HS-5 (cell line): ENCODE measurements around the gene FRMPD1.

ENCODE experiments used
- DNase-seq: peaks from one replicate; pipeline ENCODE4 v3.0.0-alpha.2; 2012; ENCODE audit warnings: low read depth

The FRMPD1 gene

DNA sequence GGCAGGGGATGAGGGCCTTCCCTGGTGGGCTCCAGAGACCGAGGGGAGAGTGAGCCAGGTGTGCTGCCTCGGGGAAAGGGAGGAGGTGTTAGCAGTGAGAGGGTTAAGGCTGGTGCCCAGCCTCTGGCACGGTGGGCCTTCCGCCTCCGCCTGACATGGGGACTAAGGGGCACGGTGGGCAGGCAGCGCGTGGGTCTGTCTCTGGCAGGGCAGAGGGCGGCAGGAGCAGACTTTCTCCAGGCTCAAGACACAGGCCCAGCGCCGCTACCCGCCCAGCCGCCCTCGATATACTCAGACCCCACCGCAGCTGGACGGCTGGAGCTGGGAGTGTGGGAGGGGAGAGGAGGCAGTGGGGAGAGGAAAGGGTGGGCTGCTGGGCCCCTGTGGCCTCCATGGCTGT lies 14.9 kb upstream of the FRMPD1 start:
- DNase-seq: no peak

DNA sequence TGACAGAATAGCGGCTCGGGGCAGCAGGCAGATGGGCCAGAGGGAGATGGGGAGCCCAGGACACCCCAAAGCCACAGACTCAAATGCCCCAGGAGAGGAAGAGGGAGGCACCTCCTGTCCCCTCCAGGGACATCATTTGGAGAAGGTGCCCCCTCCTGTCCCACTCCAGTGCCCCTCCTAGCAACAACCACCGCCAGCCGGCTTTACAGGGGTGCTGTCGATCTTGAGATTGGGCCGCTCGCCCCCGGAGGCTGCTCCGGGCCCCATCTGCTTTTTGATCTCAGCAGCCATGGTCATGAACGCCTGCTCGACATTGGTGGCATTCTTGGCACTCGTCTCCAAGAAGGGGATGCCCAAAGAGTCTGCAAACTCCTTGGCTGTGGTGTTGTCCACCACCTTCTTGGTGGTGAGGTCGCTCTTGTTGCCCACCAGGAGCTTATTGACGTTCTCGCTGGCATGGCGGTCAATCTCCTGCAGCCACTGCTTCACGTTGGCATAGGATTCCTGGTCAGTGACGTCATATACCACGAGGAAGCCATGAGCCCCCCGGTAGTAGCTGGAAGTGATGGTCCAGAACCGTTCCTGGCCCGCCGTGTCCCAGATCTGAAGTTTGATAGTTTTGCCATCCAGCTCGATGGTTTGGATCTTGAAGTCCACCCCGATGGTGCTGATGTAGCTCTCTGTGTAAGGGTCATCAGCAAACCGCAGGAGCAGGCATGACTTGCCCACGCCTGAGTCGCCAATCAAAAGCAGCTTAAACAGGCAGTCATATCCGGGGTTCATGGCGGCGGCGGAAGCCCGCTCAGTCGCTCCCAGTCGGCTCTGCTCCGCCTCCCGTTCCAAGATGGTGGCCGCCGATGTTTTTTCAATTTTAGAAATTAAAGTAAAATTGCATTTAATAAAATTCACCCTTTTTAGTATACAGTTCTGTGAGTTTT lies 14.0 kb upstream of the FRMPD1 start:
- no peak for DNase-seq

DNA sequence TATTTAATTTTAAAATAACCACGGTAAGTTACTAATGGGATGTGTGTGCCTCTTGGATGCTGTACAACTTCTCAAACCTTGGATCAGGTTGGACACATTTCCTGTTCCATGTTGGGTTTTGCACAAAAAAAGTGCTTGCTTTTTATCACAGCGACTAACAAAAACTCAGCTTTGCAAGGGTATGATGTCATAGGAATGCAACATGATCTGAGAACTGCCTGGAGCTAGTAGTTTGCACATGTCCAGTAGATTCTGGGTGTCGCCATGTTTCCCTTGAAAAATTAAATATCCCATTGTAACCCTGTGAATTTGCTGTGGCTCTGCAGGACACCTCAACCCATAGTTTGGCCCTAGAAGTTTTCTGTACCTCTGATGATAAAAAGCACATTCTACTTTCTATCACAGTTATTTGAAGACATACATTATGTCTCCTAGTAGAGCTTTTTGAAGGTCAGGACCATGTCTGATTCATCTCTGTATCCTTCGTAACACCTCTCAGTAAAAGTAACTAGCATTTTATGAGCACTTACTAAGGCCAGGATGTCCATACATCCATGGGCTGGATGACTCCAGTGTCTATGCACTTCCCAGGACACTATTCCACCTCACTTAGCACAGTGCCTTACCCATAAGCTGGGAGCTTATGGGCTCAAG lies 11.5 kb upstream of the FRMPD1 start:
- no peak for DNase-seq

DNA sequence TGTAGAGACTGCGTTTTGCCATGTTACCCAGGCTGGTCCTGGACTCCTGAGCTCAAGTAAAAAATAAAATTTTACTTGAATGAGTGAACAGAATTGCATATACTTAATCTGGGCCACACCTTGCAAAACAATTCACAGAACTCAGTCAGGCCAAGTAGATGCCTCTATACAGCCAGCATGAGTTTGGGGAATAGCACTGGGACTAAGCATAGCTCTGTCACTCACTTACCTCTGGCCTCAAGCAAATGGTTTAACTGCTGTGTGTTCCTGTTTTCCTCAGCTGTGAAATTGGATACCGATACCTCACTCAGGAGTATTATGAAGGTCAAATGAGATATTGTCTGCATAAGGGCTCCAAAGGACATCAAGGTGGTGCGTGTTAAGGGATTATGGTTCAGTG lies 10.9 kb upstream of the FRMPD1 start:
- no peak for DNase-seq

DNA sequence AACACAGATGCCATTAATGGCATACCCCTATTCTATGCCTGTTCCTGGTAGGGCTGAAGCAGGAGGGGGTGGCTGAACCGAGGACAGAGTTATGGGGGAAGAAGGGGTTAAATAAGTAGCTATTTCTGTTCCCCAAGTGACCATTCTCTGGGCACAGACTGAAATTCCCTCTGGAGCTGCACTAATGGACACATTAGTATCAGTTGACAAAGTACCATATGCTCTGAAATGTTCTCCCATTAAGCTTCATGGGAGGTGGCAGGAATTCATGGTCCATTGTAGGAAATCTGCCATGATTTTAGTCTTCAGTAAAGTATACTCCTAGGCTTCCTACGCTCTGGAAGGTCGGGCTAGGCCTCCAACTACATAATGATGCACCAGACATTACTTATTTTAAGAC lies 10.5 kb upstream of the FRMPD1 start:
- DNase-seq: no peak

DNA sequence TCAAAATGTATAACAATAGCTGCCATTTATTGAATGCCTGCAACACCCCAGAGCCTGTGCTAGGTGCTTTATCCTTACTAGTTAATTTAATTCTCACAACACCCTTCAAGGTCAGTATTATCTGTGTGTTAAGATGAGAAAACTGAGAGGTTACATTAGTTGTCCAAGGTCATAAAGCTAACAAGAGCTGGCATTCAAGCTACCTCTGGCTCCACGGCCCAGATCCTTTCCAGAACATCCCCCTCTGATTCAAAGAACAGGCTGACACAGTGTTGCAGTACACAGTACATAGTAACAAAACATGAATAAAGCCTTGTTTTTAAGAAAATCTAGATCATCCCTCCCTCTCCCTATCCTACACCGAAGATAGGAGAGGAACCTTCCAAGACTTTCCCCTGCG lies 9.4 kb upstream of the FRMPD1 start:
- no peak for DNase-seq

DNA sequence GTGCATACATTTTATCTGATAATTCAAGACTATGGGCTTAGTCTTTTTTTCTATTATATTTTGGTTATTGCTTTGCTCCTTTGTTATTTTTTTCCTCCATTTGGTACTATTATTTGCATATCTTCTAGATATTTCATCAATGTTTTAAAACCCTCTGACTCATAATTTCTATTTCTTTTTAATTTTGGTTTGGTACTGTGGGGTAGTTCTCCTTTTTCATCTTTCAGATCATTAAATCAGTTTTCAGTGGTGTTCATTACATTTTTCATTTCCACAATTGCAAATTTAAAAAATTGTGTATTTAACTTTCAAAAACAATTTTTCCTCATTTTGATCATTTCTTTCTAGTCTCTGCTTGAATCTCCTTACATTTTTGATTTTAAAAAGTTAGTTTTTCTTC lies 7.5 kb upstream of the FRMPD1 start:
- DNase-seq: no peak

DNA sequence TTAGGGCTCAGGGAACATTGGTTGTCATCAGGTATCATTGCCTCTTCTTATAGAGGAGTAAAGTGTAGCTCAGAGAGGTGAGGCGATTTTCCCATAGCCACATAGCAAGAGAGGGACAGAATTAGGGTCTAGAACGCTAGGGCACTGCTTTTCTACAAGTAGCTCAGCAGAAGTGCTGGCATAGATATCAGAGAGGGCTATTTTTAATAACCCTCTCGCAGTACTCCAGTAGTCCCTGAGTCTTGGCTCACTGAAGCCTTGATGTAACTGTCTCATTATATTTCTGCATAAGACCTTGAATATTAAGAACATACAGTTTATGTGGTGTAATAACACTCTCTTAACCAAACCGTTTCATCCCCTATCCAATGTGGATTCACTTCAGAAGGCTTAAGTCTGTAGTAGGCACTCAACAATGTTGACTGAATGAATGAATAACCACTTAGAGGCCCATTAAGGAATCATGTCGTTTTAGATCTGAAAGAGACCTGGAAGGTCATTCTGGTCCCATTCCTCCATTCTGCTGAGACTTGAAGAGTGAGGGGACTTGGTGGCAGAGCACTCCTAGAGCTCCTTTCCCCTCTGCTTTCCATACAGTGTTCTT lies 4.7 kb upstream of the FRMPD1 start:
- DNase-seq: no peak

DNA sequence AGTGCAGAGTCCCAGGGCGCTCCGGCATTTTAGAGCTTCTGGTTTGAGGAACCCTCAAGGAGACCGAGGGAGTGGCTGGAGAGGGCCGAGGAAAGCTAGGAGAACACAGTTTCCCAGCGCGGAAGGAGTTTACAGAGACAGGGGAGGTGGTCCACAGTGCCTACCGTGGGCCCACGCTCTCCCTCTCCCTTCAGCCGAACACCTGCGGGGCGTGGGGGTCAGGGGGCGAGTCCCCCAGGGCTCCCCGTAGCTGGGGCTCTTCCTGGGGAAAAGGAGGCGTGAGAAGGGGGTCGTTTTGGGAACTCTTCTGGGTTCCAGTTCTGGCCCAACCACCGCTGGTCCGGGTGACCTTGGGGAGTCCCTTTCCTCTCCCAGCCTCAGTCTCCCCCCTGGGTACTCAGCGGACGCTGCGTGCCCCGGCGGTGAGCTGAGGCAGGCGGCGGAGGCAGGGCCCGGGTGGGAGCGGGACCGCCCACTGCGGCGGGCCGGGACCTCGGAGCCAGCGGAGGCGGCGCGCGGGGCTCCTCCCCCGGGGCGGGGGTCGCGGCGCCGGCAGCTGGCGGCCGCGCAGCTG lies 368 bp upstream of the FRMPD1 start:
- DNase-seq: no peak

DNA sequence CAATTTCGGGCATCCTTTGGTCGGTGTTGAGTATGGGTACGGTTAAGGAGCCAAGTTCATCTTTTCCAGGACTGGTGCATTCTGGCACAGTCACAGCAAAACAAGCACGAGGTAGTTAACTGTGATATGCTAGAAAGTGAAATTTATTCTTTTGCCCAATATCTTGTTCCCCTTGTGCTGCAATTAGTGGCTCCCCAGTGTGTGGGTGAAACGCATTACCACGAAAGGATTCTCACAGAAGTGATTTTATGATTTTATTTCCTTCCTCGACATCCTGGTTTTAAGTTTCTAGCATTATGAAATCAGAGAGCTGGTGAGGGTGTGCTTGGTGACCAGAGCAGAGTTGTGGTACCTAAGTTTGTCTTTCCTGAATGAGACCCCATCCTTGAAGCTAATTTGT lies 1.5 kb downstream of the FRMPD1 start:
- no peak for DNase-seq

DNA sequence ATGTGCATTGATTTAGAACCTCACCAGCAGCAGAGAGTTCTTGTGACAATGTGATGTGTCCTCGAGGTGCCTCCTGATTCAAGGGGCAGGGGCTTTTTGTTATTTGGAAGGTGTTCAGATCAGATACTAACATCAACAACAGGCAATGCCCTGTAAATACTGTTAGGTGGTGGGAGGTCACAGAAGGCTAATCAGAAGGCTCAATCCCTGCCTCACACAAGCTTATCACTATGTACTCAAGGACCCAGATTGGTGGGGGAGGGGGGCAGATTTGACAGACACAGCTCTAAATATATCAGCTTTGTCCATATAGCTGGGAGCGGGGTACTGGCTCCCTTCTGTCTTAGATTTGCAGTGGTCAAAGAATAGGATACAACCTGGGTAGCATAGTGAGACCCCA lies 2.6 kb downstream of the FRMPD1 start:
- DNase-seq: no peak

DNA sequence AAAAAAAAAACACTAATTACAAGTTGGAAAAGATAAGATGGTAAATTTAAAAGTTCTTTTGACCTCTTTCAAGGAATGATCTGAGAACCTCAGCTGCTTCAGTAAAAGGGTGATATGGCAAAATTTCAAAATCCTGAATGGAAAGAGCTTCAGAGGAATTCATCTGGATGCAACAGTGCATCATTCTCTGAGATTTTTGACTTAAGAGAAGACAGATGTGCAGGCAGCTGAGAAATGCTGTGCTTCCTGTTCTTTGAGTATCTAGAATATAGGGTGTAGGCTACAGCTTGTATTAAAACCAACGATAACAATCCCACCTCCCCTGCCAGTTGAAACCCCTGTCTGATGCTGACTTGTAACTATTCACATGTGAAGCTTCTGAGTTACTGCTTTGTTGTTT lies 6.2 kb downstream of the FRMPD1 start:
- DNase-seq: no peak

DNA sequence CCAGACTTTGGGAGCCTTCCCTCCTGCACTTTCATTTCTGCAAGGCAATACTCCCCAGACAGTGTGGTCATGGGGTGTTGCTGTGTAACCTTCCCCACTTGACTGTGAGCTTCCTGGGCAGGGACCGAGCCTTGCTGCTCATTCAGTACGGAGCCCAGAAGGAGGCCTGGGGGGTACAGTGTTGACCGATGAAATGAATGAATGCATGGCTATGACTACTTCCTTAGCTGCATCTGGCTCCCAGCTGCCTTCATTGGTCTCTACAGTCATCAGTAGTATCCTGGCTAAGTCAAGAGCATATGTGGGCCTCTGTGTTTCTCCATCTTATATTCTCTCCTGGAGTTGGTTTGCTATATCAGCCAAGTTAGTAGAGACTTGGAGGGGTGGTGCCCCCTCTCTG lies 9.9 kb downstream of the FRMPD1 start:
- DNase-seq: no peak

DNA sequence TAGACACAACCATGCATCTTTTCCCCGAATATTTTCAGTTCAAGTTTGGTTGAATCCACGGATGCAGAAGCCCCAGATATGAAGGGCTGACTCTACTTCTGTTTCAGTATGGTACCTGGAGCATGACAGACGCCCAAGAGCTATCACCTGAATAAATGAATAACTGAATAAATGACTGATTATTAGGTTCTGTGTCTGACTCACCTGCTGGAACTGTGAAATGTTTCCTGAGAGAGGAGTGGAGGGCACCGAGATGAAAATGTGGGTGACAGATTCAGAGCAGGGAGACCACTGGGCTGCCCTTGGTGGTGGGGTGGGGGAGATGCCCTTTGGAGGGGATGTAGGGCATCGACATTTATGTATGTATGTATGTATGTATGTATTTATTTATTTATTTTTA lies 13.2 kb downstream of the FRMPD1 start:
- no peak for DNase-seq

DNA sequence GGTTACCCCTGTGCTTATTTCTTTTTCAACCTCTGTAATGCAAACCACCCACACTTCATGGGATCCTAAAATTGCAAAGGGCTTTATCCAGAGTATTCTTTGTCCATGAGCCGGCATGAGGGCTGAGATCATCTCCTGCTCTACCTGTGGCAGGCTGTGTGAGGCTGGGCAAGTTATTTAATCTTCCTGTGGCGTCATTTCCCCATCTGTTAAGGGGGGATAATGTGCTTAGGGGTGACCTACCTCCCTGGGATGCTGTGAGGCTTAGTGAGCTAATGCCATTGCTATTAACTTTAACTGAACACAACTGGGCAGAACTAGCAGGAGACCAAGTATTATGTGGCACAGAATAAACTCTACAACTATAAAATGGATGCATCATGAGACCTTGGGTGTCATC lies 17.0 kb downstream of the FRMPD1 start:
- no peak for DNase-seq

DNA sequence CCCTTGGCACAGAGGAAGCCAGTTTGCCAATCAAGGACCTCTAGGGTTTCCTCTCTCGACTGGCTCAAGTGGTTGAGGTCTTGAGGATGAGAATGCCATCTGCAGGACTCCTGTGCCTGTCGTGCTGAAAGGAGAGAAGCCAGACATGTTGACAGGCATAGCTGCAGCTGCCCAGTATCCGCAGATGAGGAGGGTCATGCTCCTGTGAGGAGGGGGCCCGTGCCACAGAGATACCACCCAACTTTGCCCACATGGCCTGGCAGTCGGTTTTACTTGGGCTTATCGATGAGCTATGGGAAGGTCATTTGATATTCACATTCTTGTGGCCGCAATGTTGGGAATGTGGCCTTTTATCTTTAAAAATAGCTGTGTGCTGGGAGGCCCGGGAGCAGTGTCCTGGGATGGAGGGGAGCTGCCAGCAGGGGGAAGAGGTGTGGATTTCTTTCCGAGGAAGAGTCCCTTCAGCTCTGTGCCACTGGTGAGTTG lies 17.4 kb downstream of the FRMPD1 start:
- DNase-seq: no peak

DNA sequence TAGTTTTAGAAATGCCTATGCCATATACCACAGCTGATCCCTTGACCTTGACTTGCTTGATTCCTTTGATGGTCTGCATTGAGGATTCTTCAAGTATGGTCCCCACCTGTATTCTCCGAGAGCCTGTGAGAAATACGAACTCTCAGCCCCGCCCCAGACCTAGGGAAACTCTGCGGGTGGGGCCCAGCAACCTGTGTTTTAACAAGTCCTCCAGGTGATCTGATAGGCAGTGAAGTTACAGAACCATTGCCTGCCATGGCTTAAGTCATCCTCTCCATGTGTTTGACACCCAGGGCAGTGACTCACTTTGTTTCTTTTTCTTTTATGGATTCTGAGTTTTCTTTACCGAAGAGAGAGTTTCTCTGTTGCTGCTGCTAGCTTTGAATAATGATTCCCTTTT lies 18.5 kb downstream of the FRMPD1 start:
- DNase-seq: no peak

DNA sequence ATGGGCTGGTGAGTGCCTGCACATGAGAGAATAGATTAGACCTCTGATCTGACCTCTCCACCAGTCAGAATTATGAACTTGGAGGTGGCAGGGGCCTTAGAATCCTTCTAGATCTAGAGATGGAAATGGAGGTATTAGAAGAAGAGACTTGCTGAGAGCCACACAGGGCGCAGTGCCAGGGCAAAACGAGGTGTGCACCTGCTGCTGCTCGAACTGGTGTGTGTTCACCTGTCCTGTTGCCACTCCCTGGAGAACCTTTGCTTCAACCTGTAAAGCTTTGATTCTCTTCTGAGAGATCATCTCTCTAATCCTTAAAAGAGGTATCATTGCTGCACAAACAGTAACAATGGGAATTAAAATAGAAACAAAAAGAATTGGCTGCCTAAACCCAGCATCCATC lies 24.9 kb downstream of the FRMPD1 start:
- no peak for DNase-seq

DNA sequence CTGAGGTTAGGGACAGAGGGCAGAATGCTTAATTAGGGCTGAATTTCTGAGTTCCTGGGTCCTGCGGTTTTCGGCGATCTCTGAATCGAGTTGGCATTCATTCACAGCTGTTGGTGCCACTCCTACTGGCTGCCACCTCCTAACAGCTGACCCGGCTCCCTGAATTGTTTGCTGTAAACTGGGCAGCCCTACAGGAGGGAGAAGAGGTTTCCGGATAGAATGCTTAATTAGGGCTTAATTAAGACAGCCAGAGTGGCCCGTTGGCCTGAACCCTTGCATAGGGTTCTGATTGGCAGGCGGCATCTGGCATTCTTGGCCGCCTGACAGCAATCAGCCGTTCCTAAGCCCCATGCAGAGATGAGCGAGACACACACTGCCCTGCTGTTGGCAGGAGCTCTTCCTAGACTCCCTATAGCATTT lies 25.7 kb downstream of the FRMPD1 start:
- DNase-seq: no peak

DNA sequence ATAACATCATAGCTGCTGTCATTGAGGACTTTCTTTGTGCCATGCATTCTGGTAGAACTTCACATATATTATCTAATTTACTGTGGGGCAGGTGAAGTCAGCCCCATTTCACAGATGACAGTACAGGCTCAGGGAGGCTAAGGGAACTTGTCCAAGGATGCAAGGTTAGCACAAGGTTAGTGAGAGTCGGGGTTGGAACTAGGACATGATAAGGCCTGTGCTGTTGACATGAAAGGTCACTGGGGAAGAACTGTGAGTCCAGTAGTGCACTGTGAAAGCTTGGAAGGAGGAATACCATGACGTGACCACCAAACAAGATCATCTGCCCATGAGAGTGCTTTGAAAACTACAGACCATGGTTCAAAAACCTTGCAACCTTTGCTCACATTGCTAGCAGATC lies 26.7 kb downstream of the FRMPD1 start:
- no peak for DNase-seq

DNA sequence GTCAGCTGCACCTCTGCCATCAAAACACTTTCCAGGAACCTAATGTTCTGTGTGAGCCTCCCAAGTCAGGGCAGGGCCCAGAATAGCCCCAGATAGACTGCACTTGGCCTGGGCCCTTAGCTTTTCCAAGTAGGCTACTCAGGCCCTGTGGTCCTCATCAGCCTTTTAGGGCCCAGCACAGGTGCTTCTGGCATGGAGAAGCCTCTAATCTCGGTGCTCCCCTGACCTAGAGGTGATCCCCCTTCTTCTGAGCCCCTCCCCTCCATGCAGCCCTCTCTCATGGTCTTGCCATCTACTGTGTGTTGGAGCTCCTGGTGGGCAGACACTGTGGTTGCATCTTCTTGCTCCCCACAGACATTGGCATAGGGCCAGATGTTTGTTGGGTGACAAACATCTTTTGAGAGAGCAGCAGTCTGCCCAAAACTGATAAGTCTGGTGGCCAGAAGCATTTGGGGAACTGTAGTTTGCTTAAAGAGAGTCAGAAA lies 28.1 kb downstream of the FRMPD1 start:
- no peak for DNase-seq

DNA sequence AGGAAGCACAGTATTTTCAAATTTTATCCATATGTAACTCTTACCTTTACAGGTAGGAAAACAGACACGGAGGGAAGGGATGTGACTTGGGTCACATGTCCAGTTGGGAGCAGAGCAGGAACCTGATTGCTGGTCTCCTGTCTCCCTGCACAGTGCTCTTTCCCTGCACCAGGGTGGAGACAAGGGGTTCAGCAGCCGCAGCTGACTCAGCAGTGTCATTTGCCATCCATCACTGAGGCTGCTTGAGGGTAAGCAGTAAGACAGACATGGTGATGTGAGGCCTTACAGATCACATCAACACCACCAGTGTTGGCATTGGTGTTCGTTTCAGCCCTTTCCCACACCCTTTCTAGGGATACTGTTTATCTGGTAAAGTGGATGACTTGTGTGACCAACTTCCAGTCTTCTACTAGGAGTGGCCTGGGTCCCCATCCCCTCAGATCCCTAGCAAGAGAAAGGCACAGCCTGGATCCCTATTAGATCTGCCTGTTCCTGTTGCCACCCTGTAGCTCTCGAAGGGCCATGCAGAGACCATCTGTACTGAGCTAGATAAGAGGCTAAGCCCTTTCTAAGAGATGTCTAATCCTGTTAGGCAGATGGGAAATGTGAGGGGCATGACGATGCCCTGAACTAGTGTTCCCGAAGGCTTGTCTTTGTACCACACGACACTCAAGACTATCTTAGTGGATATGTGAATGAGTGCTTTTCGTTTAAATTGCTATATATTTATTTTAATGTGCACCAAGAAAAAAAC lies 29.1 kb downstream of the FRMPD1 start:
- no peak for DNase-seq
